Stimulated activated naive B cell treated with anti-CD40 and anti-IgM and Interleukin-4, amounts not matched to agents 10 μg/mL and 1 μg/mL and 100 μg/mL, for 72 hours (primary cell): ENCODE measurements around the gene EGF.
A peak's percentile ranks its signal among the peaks of the same experiment; 100 is the strongest.

Experiments
- ATAC-seq, 2 donors: fragments of 150-1000 bp; cut with Tn5 transposase; replicated peaks; 2 replicates each; pipeline ENCODE4 v1.10.0; 2021; ENCODE audit warnings: moderate library complexity in 1 of 2
- DNase-seq: peaks from one replicate; pipeline ENCODE4 v3.0.0; 2021
- H3K27ac Mint-ChIP-seq: one replicate; pipeline ENCODE4 v1.8.0; 2022; ENCODE audit warnings: mild to moderate bottlenecking, mixed read lengths
- H3K27me3 Mint-ChIP-seq, 2 donors: one replicate each; pipeline ENCODE4 v1.8.0; 2022; ENCODE audit warnings: mixed read lengths in 2 of 2
- H3K36me3 Mint-ChIP-seq, 2 donors: one replicate each; pipeline ENCODE4 v1.8.0; 2022; ENCODE audit warnings: mixed read lengths in 2 of 2, mild to moderate bottlenecking in 1 of 2
- H3K4me1 Mint-ChIP-seq, 2 donors: one replicate each; pipeline ENCODE4 v1.8.0; 2022; ENCODE audit warnings: mixed read lengths in 2 of 2, mild to moderate bottlenecking in 1 of 2
- H3K4me3 Mint-ChIP-seq, 2 donors: one replicate each; pipeline ENCODE4 v1.8.0; 2022; ENCODE audit warnings: mild to moderate bottlenecking in 2 of 2, mixed read lengths in 2 of 2, moderate library complexity in 1 of 2
- H3K9me3 Mint-ChIP-seq, 2 donors: one replicate each; pipeline ENCODE4 v1.8.0; 2022; ENCODE audit warnings: mixed read lengths in 2 of 2, mild to moderate bottlenecking in 1 of 2

The EGF gene

GRCh38 chr4:109981936-109982335 lies 69.3 kb downstream of the EGF start:
- no peak for ATAC-seq
- DNase-seq = no peak
- H3K9me3 Mint-ChIP-seq = no peaks in the 10 kb centered on the region
- H3K27me3 Mint-ChIP-seq = peaks cover 6% of the 10 kb centered on the region in 2 donors
- no peaks in the 10 kb centered on the region for H3K4me1 Mint-ChIP-seq
- H3K27ac Mint-ChIP-seq = no peak overlapping the region
- no peak overlapping the region for H3K4me3 Mint-ChIP-seq
- H3K36me3 Mint-ChIP-seq = no peaks in the 10 kb centered on the region

DNA sequence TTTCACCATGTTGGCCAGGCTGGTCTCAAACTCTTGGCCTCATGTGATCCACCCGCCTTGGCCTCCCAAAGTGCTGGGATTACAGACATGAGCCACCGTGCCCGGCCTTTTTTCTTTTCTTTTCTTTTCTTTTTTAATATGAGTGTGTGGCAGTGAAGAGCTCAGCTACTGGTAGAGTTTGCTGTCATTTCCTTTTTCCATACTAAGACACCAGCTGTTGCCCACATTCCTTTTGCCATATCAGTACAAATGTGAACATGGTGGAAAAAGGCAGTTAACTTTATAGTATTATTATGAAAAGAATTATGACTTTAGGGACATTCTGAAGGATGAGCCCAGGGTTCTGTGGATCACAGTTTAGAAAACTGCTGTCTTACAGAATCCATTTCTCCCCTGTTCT lies 69.8 kb downstream of the EGF start:
- DNase-seq = no peak
- Mint-ChIP-seq H3K27ac (no peak overlapping the region), H3K9me3 (no peaks in the 10 kb centered on the region), H3K4me1 (no peaks in the 10 kb centered on the region), H3K36me3 (no peaks in the 10 kb centered on the region), H3K27me3 (peaks cover 6% of the 10 kb centered on the region in 2 donors), H3K4me3 (no peak overlapping the region)
- no peak for ATAC-seq

DNA sequence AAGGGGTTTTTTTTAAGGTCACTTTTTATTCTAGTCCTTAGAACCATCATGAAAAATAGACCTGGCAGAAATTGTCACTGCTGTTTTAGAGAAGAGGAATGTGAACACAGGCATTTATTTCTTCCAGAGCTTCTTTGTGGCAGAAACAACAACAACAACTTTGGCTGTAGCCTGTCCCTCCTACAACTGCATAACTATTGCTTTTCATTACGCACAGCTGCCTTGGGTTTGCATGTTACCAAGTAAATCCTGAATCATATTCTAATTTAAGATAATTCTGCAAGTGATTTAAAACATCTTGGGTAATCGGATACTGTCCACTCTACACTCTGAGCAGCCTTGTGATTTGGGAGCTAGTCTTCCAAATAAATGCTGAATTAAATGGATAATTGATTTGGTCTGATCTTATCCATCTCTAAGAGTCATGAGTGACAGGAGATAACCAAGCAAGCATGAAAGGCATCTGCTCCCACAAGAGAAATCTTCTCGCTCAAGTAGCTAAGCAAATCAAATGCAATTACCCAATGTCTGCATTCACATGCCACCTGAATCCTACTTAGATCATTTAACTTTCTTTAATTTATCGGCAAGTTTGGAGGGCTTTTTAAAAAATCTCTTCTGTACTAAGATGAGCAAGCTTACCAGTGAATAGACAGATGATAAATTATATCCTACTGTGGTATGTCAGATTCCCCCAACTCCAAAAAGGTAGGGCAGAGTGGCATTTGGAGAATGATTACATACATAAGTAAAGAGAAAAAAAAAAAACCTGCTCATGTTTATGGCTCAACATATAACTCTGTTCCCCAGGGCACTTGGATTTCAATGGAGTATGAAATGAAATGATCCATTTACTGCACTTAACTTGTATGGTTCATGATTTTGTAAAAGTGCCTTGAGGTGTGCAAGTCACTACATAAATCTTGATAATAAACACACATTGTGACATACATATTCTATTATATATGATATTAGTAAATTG lies 73.6 kb downstream of the EGF start:
- no peak overlapping the region for H3K4me3 Mint-ChIP-seq
- H3K36me3 Mint-ChIP-seq = peaks cover 2% of the 10 kb centered on the region in 2 donors
- H3K27me3 Mint-ChIP-seq = no peaks in the 10 kb centered on the region
- H3K9me3 Mint-ChIP-seq = peaks cover 9 to 10% of the 10 kb centered on the region in 2 donors
- peaks cover 12 to 19% of the 10 kb centered on the region in 2 donors for H3K4me1 Mint-ChIP-seq
- no peak for ATAC-seq
- no peak overlapping the region for H3K27ac Mint-ChIP-seq
- DNase-seq = no peak

GRCh38 chr4:109989044-109989443 lies 76.4 kb downstream of the EGF start:
- DNase-seq (no peak), ATAC-seq (no peak)
- Mint-ChIP-seq H3K27me3 (no peaks in the 10 kb centered on the region), H3K4me1 (peaks cover 15 to 30% of the 10 kb centered on the region in 2 donors), H3K4me3 (no peak overlapping the region), H3K9me3 (peaks cover 10 to 13% of the 10 kb centered on the region in 2 donors), H3K27ac (no peak overlapping the region), H3K36me3 (peaks cover 3% of the 10 kb centered on the region in 2 donors)

DNA sequence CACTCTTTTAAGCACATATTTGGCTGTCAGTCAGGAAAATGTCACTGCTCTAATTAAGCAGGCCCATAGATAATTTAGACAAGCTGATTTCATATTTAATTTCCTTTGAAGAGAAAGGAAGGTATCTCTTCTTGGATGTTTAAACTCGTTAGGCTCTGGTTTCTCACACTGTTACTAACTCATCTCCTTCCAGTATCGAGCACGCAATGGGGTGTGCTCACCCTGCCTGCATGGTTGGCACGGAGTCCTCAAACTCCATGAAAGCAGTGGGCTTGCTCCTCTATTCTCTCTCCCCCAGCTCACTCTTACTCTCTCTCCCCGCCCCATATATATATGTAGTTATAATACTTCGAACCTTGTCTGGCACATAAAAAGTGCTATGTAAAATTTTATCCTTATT lies 76.9 kb downstream of the EGF start:
- ATAC-seq (no peak), DNase-seq (no peak)
- Mint-ChIP-seq H3K27ac (no peak overlapping the region), H3K36me3 (peaks cover 3% of the 10 kb centered on the region in 2 donors), H3K9me3 (peaks cover 10 to 13% of the 10 kb centered on the region in 2 donors), H3K4me3 (no peak overlapping the region), H3K27me3 (no peaks in the 10 kb centered on the region), H3K4me1 (peaks cover 16 to 35% of the 10 kb centered on the region in 2 donors)

DNA sequence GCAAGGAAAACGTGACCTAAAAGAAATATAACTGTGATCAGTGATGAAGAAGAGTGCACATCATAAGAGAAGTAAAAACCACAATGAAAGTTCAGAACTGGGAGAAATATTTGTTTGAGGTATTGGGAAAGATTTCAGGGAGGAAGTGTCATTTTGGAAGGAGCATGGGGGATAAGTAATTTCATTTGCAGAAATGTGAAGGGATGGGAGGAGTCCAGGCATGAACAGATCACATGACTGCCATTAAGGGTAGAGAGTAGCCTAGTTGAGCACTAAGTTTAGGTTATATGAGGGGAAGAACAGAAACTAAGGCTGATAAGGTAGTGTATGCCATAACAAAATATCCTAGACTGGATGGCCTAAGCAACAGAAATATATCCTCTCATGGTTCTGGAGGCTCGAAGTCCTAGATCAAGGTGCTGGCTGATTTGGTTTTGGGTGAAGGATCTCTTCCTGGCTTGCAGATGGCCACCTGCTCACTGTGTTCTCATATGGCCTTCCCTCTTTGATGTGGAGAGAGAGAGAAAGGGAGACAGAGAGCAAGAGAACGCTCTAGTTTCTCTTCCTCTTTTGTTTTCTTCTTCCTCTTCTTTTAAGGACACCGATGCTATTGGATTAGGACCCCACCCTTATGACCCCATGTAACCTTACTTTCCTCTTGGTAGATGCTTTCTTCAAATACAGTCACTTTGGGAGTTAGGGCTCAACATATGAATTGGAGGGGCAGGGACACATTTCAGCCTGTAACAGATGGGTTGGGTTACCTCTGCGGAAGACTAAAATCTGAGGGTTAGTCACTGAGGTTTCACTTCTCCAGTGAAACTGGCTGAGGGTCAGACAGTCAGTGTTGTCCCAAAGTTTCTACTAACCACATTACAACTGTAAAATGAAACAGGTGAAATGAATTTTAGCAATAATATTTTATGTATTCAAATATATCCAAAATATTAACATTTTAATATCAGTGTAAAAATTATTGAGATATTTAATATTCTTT lies 77.9 kb downstream of the EGF start:
- Mint-ChIP-seq H3K27ac (peak overlapping the region; percentile 66), H3K9me3 (peaks cover 10 to 13% of the 10 kb centered on the region in 2 donors), H3K36me3 (peaks cover 3% of the 10 kb centered on the region in 2 donors), H3K4me3 (peak overlapping the region; percentile 2 to 30), H3K27me3 (no peaks in the 10 kb centered on the region), H3K4me1 (peaks cover 16 to 39% of the 10 kb centered on the region in 2 donors)
- ATAC-seq (peak; percentile 90 to 93), DNase-seq (peak; percentile 58)

- Mint-ChIP-seq H3K4me1 (peaks cover 16 to 39% of the 10 kb centered on the region in 2 donors), H3K27me3 (no peaks in the 10 kb centered on the region), H3K27ac (no peak overlapping the region), H3K9me3 (peaks cover 10 to 13% of the 10 kb centered on the region in 2 donors), H3K36me3 (peaks cover 3% of the 10 kb centered on the region in 2 donors), H3K4me3 (no peak overlapping the region)
- no peak for ATAC-seq
- DNase-seq = no peak
These were observed 80.4 kb downstream of the EGF start for GRCh38 chr4:109993116-109993515.

- no peak overlapping the region for H3K4me3 Mint-ChIP-seq
- peaks cover 3% of the 10 kb centered on the region in 2 donors for H3K36me3 Mint-ChIP-seq
- ATAC-seq = peak; percentile 35 to 40
- H3K4me1 Mint-ChIP-seq = peaks cover 16 to 39% of the 10 kb centered on the region in 2 donors
- H3K27me3 Mint-ChIP-seq = peaks cover 0 to 1% of the 10 kb centered on the region in 2 donors
- H3K27ac Mint-ChIP-seq = no peak overlapping the region
- H3K9me3 Mint-ChIP-seq = peaks cover 9 to 13% of the 10 kb centered on the region in 2 donors
- no peak for DNase-seq
These were observed 81.7 kb downstream of the EGF start for GRCh38 chr4:109994415-109994827.

DNA sequence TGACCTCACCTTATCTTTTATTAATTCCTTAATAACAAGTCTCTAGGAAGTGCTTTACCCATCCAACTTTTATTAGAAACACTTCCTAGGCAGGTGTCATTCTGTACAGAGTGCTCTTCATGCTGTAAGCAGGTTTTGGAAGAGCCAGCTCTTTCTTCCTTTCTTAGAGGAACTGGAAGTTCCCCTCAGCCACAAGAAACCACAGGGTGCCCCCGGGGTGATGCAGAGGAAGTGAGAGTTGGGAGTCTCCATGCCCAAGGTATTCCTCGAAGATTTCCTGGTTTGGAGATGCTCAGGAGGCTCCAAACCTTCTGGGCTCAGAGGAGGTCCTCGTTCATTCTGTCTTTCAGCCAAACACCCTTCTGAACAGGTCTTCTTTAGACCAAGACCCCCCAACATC lies 83.8 kb downstream of the EGF start:
- Mint-ChIP-seq H3K27ac (no peak overlapping the region), H3K9me3 (no peaks in the 10 kb centered on the region), H3K4me1 (peaks cover 3 to 17% of the 10 kb centered on the region in 2 donors), H3K4me3 (no peak overlapping the region), H3K27me3 (peaks cover 0 to 3% of the 10 kb centered on the region in 2 donors), H3K36me3 (no peaks in the 10 kb centered on the region)
- no peak for DNase-seq
- no peak for ATAC-seq

- no peaks in the 10 kb centered on the region for H3K9me3 Mint-ChIP-seq
- no peak overlapping the region for H3K4me3 Mint-ChIP-seq
- H3K27me3 Mint-ChIP-seq = peaks cover 0 to 3% of the 10 kb centered on the region in 2 donors
- no peak overlapping the region for H3K27ac Mint-ChIP-seq
- no peaks in the 10 kb centered on the region for H3K36me3 Mint-ChIP-seq
- DNase-seq = no peak
- H3K4me1 Mint-ChIP-seq = peaks cover 1 to 9% of the 10 kb centered on the region in 2 donors
- ATAC-seq = peak; percentile 68 to 78
These were observed 86.3 kb downstream of the EGF start for GRCh38 chr4:109998867-109999584.

DNA sequence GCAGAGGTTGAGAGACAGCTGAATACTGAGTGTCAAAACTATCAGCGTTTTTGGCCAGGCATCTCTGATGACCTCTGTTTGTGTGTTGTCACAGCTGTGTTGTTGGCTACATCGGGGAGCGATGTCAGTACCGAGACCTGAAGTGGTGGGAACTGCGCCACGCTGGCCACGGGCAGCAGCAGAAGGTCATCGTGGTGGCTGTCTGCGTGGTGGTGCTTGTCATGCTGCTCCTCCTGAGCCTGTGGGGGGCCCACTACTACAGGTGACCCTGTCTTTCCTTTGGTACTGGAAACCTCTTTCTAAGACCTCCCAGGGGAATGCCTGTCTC lies 86.9 kb downstream of the EGF start:
- ATAC-seq (no peak), DNase-seq (no peak)
- H3K9me3 Mint-ChIP-seq = no peaks in the 10 kb centered on the region
- no peaks in the 10 kb centered on the region for H3K36me3 Mint-ChIP-seq
- H3K27me3 Mint-ChIP-seq = peaks cover 0 to 3% of the 10 kb centered on the region in 2 donors
- no peak overlapping the region for H3K27ac Mint-ChIP-seq
- H3K4me1 Mint-ChIP-seq = peaks cover 0 to 4% of the 10 kb centered on the region in 2 donors
- no peak overlapping the region for H3K4me3 Mint-ChIP-seq

DNA sequence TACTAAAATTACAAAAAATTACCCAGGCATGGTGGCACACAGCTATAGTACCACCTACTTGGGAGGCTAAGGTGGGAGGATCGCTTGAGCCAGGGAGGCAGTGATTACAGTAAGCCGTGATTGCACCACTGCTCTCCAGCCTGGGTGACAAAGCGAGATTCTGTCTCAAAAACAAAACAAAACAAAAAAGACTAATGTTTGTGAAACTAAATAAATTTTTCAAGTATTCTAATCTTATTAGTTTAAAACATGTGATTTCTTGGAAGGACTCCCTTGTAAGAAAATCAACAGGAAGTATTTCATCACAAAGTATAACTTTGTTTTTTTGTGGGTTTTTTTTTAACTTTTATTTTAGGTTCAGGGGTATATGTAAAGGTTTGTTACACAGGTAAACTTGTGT lies 89.6 kb downstream of the EGF start:
- H3K27ac Mint-ChIP-seq = no peak overlapping the region
- H3K36me3 Mint-ChIP-seq = no peaks in the 10 kb centered on the region
- no peak for DNase-seq
- H3K27me3 Mint-ChIP-seq = peaks cover 0 to 8% of the 10 kb centered on the region in 2 donors
- H3K9me3 Mint-ChIP-seq = no peaks in the 10 kb centered on the region
- no peak overlapping the region for H3K4me3 Mint-ChIP-seq
- H3K4me1 Mint-ChIP-seq = peaks cover 0 to 2% of the 10 kb centered on the region in 2 donors
- ATAC-seq = no peak

- ATAC-seq = no peak
- Mint-ChIP-seq H3K4me3 (no peak overlapping the region), H3K27me3 (peaks cover 0 to 8% of the 10 kb centered on the region in 2 donors), H3K9me3 (no peaks in the 10 kb centered on the region), H3K36me3 (no peaks in the 10 kb centered on the region), H3K27ac (no peak overlapping the region), H3K4me1 (peaks cover 0 to 2% of the 10 kb centered on the region in 2 donors)
- DNase-seq = no peak
These were observed 90.9 kb downstream of the EGF start for GRCh38 chr4:110003401-110004187.
